Karpas-422 (cell line): ENCODE measurements around the gene HDAC4. TPM values are rescaled to one million over a fixed set of nuclear protein-coding genes. Genes with fewer than 3 reads are reported as not detected.

ENCODE experiments used
- DNase-seq: peaks from one replicate; pipeline ENCODE4 v3.0.0-alpha.2; 2015
- H2AFZ ChIP-seq: fragments of 200-600 bp; sonication (generic); 2 replicates; pipeline ENCODE4 v1.6.1; 2014; ENCODE audit warnings: antibody characterized with exemption, low read length, mixed read lengths
- H3K27ac ChIP-seq: fragments of 200-600 bp; sonication (generic); 2 replicates; pipeline ENCODE4 v1.5.1; 2014; ENCODE audit warnings: mild to moderate bottlenecking, low read length, moderate library complexity
- H3K27me3 ChIP-seq: fragments of 200-600 bp; sonication (generic); 2 replicates; pipeline ENCODE4 v1.6.1; 2014; ENCODE audit warnings: low read length, mixed read lengths
- H3K36me3 ChIP-seq: fragments of 200-600 bp; sonication (generic); 2 replicates; pipeline ENCODE4 v1.6.1; 2014; ENCODE audit warnings: low read length, mixed read lengths; ENCODE audit not compliant: insufficient read depth
- H3K4me1 ChIP-seq: fragments of 200-600 bp; sonication (generic); 2 replicates; pipeline ENCODE4 v1.6.1; 2014; ENCODE audit warnings: mild to moderate bottlenecking, low read length, mixed read lengths
- H3K4me2 ChIP-seq: fragments of 200-600 bp; sonication (generic); 2 replicates; pipeline ENCODE4 v1.6.1; 2014; ENCODE audit warnings: low read length, low read depth, mild to moderate bottlenecking; ENCODE audit not compliant: poor library complexity, severe bottlenecking
- H3K4me3 ChIP-seq: fragments of 200-600 bp; sonication (generic); 2 replicates; pipeline ENCODE4 v1.5.1; 2014; ENCODE audit warnings: mild to moderate bottlenecking, antibody characterized with exemption, low read length, mixed read lengths
- H3K79me2 ChIP-seq: fragments of 200-600 bp; sonication (generic); 2 replicates; pipeline ENCODE4 v1.6.1; 2014; ENCODE audit warnings: mild to moderate bottlenecking, low read length, mixed read lengths
- H3K9ac ChIP-seq: fragments of 200-600 bp; sonication (generic); 2 replicates; pipeline ENCODE4 v1.6.0; 2014; ENCODE audit warnings: low read length
- H3K9me2 ChIP-seq: fragments of 200-600 bp; sonication (generic), shearing (Covaris generic); replicated peaks from 2 replicates; pipeline ENCODE4 v1.6.0; 2014; ENCODE audit warnings: mild to moderate bottlenecking, low read length, moderate library complexity; ENCODE audit not compliant: insufficient read depth
- H3K9me3 ChIP-seq: fragments of 300-700, 200-600 bp; sonication (generic); 2 replicates; pipeline ENCODE4 v1.6.1; 2014; ENCODE audit warnings: low read length, mixed read lengths
- H4K20me1 ChIP-seq: fragments of 200-600 bp; sonication (generic); 2 replicates; pipeline ENCODE4 v1.6.1; 2014; ENCODE audit warnings: mild to moderate bottlenecking, antibody characterized with exemption, low read length, low read depth; ENCODE audit not compliant: insufficient read depth
- total RNA-seq: library from RNA; depleted of rRNA; stranded (reverse); fragments of >200 nt; shearing (Covaris generic); gene quantifications from 2 replicates; pipeline ENCODE4 v1.2.3, GENCODE V29; 2014; ENCODE audit warnings: low replicate concordance

Gene HDAC4
- total RNA-seq, 1 experiment from 2014 or later, result 8.5 TPM

GRCh38 chr2:239203443-239204135, 197.2 kb downstream of the HDAC4 start:
- no peak overlapping the region for H2AFZ ChIP-seq
- no peaks in the 10 kb centered on the region for H3K27me3 ChIP-seq
- H3K9ac ChIP-seq, result no peak overlapping the region
- peaks cover 21% of the 10 kb centered on the region for H4K20me1 ChIP-seq
- no peaks in the 10 kb centered on the region for H3K9me2 ChIP-seq
- no peaks in the 10 kb centered on the region for H3K9me3 ChIP-seq
- H3K4me3 ChIP-seq, result no peak overlapping the region
- no peak overlapping the region for H3K4me2 ChIP-seq
- no peak for DNase-seq
- no peak overlapping the region for H3K27ac ChIP-seq
- no peaks in the 10 kb centered on the region for H3K36me3 ChIP-seq
- no peaks in the 10 kb centered on the region for H3K79me2 ChIP-seq
- H3K4me1 ChIP-seq, result no peaks in the 10 kb centered on the region

- H3K9me3 ChIP-seq, result no peaks in the 10 kb centered on the region
- H3K36me3 ChIP-seq, result no peaks in the 10 kb centered on the region
- H3K4me3 ChIP-seq, result no peak overlapping the region
- H3K4me1 ChIP-seq, result no peaks in the 10 kb centered on the region
- no peak overlapping the region for H2AFZ ChIP-seq
- DNase-seq, result no peak
- no peak overlapping the region for H3K9ac ChIP-seq
- H3K79me2 ChIP-seq, result no peaks in the 10 kb centered on the region
- peaks cover 21% of the 10 kb centered on the region for H4K20me1 ChIP-seq
- no peak overlapping the region for H3K27ac ChIP-seq
- no peaks in the 10 kb centered on the region for H3K9me2 ChIP-seq
- H3K4me2 ChIP-seq, result no peak overlapping the region
- no peaks in the 10 kb centered on the region for H3K27me3 ChIP-seq
Measured at GRCh38 chr2:239202836-239203235, 198.0 kb downstream of the HDAC4 start.

DNA sequence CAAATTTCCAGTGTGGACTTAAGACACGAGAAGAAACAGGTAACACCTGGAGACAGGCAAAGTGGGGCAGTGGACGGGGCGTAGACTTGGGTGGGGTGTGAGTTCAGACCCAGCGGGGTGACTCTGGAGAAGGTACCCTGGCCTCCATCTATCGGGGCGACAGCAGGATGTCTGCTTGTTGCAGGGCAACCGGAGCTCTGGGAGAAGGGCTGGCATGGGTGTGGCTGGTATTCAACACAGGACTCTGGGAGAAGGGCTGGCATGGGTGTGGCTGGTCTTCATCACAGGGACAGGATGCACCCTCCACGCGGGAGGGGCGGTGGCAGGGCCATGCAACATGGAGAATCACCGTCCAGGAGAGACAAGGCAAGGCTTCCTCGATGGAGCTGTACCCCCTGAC, 198.5 kb downstream of the HDAC4 start:
- Histone ChIP-seq H3K9me3 (no peaks in the 10 kb centered on the region), H2AFZ (no peak overlapping the region), H3K4me2 (no peak overlapping the region), H3K79me2 (no peaks in the 10 kb centered on the region), H3K9ac (no peak overlapping the region), H3K27ac (no peak overlapping the region), H4K20me1 (peaks cover 21% of the 10 kb centered on the region), H3K9me2 (no peaks in the 10 kb centered on the region), H3K4me1 (no peaks in the 10 kb centered on the region), H3K27me3 (no peaks in the 10 kb centered on the region), H3K36me3 (no peaks in the 10 kb centered on the region), H3K4me3 (no peak overlapping the region)
- DNase-seq, result no peak

DNA sequence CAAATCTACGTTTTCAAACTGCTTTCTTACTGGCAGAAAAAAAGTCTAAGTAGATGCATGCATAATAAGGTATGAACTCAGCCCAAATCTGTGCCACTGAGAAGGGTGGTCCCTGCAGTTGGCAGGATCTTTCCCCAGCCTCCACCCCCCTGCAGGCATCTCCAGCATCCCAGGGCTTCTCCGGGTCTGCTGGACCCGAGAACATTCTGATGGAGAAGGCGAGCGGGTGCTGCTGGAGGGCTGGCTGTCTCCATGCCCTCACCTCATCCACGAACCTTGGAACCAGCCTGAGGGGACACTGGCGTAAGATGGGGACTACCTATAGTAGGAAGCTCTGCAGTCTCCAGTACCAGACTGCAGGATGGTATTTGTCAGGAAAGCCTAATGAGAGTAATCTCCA, 198.9 kb downstream of the HDAC4 start:
- no peak overlapping the region for H3K27ac ChIP-seq
- H3K36me3 ChIP-seq, result no peaks in the 10 kb centered on the region
- H3K27me3 ChIP-seq, result no peaks in the 10 kb centered on the region
- H3K9me3 ChIP-seq, result no peaks in the 10 kb centered on the region
- H3K4me2 ChIP-seq, result no peak overlapping the region
- no peaks in the 10 kb centered on the region for H3K79me2 ChIP-seq
- H2AFZ ChIP-seq, result no peak overlapping the region
- peaks cover 20% of the 10 kb centered on the region for H4K20me1 ChIP-seq
- no peak overlapping the region for H3K4me3 ChIP-seq
- H3K9me2 ChIP-seq, result no peaks in the 10 kb centered on the region
- H3K9ac ChIP-seq, result no peak overlapping the region
- no peaks in the 10 kb centered on the region for H3K4me1 ChIP-seq
- DNase-seq, result no peak

GRCh38 chr2:239201531-239201876, 199.3 kb downstream of the HDAC4 start:
- H3K4me2 ChIP-seq, result no peak overlapping the region
- H3K4me1 ChIP-seq, result no peaks in the 10 kb centered on the region
- H3K9ac ChIP-seq, result no peak overlapping the region
- no peaks in the 10 kb centered on the region for H3K9me2 ChIP-seq
- H3K9me3 ChIP-seq, result no peaks in the 10 kb centered on the region
- H3K79me2 ChIP-seq, result no peaks in the 10 kb centered on the region
- DNase-seq, result no peak
- H3K4me3 ChIP-seq, result no peak overlapping the region
- H4K20me1 ChIP-seq, result peaks cover 16% of the 10 kb centered on the region
- H3K27ac ChIP-seq, result no peak overlapping the region
- no peak overlapping the region for H2AFZ ChIP-seq
- H3K36me3 ChIP-seq, result no peaks in the 10 kb centered on the region
- H3K27me3 ChIP-seq, result no peaks in the 10 kb centered on the region

- no peak overlapping the region for H3K27ac ChIP-seq
- no peaks in the 10 kb centered on the region for H3K79me2 ChIP-seq
- H3K36me3 ChIP-seq, result no peaks in the 10 kb centered on the region
- H3K4me2 ChIP-seq, result no peak overlapping the region
- H3K4me3 ChIP-seq, result no peak overlapping the region
- no peaks in the 10 kb centered on the region for H3K4me1 ChIP-seq
- peaks cover 14% of the 10 kb centered on the region for H4K20me1 ChIP-seq
- no peak for DNase-seq
- H3K9me2 ChIP-seq, result no peaks in the 10 kb centered on the region
- H3K9me3 ChIP-seq, result no peaks in the 10 kb centered on the region
- no peaks in the 10 kb centered on the region for H3K27me3 ChIP-seq
- H2AFZ ChIP-seq, result no peak overlapping the region
- H3K9ac ChIP-seq, result no peak overlapping the region
Measured at GRCh38 chr2:239200646-239201530, 199.9 kb downstream of the HDAC4 start.

GRCh38 chr2:239199041-239199768, 201.6 kb downstream of the HDAC4 start:
- Histone ChIP-seq H3K9ac (no peak overlapping the region), H2AFZ (no peak overlapping the region), H3K27ac (no peak overlapping the region), H3K79me2 (no peaks in the 10 kb centered on the region), H3K4me2 (no peak overlapping the region), H3K9me2 (no peaks in the 10 kb centered on the region), H3K36me3 (no peaks in the 10 kb centered on the region), H3K4me1 (no peaks in the 10 kb centered on the region), H4K20me1 (0 out of 2 replicates have a peak, but pooled peaks cover 4% of the 10 kb centered on the region), H3K27me3 (no peaks in the 10 kb centered on the region), H3K4me3 (no peak overlapping the region), H3K9me3 (no peaks in the 10 kb centered on the region)
- DNase-seq, result no peak

- Histone ChIP-seq H4K20me1 (no peaks in the 10 kb centered on the region), H3K36me3 (no peaks in the 10 kb centered on the region), H3K27ac (no peak overlapping the region), H3K79me2 (no peaks in the 10 kb centered on the region), H3K9me3 (no peaks in the 10 kb centered on the region), H3K9ac (no peak overlapping the region), H3K9me2 (no peaks in the 10 kb centered on the region), H3K4me2 (no peak overlapping the region), H3K4me3 (no peak overlapping the region), H3K27me3 (no peaks in the 10 kb centered on the region), H3K4me1 (no peaks in the 10 kb centered on the region), H2AFZ (no peak overlapping the region)
- no peak for DNase-seq
Measured at GRCh38 chr2:239198221-239198620, 202.6 kb downstream of the HDAC4 start.
